Fibroblast of skin of abdomen (primary cell): ENCODE measurements around the gene MAD1L1.

Source experiments
- DNase-seq: peaks from one replicate; pipeline ENCODE4 v3.0.0-alpha.2; 2013

MAD1L1 gene

DNA sequence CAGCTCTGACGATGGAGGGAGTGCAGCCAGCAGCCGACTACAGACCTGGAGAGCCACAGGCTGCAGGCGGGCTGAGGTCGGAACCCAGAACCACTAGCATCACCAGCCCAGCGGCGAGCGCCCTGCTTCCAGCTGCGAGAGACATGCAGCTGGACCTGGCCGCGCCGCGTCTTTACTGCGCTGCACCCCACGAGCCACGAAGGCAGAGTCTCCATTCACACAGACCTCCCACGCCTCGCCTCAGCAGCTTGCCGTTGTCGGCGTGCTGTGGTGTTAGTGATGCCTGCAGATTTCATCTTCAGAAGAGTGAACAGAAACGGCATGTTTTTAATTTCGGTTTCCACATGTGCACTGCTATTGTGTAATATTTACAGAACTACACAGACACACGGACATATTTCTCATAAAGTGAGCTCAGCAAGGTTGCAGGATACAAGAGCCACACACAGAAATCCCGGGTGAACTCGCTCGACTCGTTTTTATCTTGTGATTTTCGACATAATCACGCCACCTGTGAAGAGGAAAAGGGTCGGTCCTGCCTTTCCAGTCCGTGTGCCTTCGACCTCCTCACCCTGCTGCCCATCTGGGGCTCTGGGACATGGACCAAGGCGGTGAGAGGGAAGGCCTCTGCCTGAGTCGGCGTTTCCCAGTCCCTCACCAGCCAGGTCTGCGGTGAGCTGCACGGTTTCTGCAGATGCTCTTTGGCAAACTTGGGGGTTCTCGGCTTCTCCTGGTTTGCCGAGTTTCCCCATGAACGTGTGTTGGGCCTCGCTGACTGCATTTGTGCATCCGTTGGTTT lies 310.5 kb downstream of the MAD1L1 start:
- DNase-seq = peak; percentile 80

DNA sequence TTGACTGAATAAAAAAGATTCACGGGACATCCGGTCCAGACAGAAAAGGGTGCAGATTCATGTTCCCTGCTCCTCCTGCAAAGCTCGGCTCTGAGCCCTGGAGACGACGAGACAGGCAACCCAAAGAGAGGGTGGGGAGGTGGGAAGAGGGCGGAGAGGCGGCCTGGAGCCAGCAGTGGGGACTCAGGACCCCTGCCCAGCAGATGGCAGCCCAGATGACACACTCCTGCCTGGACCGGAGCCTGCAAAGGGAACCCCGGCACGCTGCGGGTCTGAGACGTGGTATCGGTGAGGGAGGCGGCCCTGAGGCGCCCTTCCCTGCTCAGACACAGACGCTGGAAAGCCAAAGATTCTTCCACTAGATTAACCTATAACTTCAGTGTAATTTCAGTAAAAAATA lies 311.9 kb downstream of the MAD1L1 start:
- DNase-seq = no peak

DNA sequence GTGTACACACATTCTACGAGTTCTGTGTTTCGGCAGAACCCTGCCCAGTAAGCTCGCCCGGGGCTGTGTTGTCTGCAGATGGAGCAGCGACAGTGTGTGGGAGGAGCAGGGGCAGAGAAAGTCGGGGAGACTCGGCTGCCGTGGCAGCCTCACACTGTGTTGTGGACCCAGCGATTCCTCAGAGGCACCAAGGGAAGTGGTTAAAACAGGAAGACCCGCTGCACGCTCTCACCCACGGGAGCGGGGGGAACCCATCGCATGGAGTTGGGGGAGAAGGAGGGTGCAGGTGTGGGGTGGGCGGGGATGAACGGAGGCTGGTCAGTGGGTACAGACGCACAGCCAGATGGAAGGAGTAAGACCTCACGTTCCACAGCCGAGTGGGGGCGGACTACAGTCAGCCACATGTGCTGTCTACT lies 312.5 kb downstream of the MAD1L1 start:
- DNase-seq = no peak

DNA sequence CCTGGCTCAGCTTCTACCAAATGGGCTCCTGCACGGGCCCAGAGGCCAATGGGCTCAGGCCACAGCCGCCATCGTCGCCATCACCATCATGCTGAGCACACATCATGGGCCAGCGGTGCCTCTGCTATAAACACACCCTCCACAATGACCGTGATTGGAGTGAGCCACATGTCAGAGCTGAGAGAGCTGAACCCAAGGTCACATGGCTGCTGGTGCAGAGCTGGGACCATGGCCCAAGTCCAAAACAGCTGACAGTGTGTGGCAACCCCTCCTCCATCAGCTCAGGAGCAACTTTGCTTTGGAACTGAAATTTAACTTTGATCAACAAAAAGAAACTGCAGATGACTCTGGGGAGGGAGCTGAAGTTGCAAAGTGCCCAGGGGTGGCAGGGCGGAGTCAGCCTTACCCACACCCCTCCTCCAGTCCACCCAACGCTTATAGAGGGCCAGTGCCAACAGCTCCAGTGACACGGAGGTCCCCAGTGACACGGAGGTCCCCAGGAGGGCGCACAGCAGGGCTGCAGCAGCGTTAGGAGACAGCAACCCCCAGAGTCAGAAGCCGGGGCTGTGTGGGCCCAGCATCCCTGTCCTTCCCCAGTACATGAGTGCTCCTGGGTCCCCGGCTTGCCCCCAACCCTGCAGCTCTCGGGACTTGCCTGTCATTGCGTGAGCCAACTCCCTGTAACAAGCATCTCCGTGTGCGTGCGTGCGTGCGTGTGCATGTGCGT lies 313.0 kb downstream of the MAD1L1 start:
- DNase-seq = no peak

DNA sequence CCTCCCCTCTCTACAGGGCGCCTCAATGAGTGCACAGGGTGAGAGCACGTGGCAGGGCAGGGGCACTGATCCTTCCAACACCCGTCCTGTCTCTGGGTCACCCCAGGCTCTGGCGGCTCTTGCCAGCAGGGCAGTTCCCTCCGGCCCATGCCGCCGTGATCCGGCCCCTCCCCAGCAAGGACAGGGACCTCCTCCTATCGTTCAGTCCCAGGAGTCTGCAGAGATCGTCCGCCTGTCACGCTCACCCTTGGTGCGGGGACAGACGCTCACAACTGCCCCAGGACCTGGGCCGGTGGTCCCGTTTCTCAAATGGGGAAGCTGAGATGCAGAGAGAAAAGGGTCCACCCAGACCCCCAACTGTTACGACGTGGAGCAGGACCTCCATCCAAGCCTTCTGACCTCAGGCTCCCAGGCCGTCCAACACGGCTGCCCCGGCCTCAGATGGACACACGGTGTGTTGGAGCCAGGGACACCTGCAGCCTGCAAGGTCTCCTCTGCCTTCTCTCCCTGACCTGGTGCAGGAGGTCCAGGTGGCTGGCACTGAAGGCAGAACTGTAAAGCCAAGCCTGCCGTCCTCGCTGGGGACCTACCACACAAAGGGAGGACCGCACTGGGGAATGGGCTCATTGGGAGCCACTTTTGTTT lies 313.7 kb downstream of the MAD1L1 start:
- no peak for DNase-seq

DNA sequence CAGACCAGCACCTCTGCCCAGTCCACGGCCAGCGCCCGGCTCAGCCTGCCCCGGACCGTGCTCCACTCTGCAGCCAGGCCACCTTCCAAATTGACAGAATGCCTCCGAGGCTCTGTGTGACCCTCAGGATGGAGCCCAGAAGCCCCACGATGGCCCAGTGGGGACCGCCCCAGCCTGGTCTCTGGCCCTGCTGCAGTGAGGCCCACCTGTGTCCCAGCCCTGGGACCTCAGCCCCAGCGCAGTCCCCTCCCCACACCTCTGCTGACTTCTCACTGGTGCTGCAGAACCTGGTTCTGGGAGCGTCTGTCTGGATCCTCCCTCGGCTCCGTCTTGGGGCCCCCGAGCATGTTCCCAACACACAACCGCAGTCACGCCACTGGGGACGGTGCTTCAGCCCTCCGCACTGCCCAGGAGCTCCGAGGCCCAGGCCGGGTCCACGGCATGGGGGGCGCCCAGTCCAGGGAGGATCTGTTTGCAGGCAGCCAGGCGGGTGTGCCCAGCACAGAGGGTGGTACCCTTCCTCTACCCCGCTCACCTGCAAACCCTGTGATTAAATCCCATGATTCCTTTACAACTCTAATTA lies 314.6 kb downstream of the MAD1L1 start:
- DNase-seq = no peak

DNA sequence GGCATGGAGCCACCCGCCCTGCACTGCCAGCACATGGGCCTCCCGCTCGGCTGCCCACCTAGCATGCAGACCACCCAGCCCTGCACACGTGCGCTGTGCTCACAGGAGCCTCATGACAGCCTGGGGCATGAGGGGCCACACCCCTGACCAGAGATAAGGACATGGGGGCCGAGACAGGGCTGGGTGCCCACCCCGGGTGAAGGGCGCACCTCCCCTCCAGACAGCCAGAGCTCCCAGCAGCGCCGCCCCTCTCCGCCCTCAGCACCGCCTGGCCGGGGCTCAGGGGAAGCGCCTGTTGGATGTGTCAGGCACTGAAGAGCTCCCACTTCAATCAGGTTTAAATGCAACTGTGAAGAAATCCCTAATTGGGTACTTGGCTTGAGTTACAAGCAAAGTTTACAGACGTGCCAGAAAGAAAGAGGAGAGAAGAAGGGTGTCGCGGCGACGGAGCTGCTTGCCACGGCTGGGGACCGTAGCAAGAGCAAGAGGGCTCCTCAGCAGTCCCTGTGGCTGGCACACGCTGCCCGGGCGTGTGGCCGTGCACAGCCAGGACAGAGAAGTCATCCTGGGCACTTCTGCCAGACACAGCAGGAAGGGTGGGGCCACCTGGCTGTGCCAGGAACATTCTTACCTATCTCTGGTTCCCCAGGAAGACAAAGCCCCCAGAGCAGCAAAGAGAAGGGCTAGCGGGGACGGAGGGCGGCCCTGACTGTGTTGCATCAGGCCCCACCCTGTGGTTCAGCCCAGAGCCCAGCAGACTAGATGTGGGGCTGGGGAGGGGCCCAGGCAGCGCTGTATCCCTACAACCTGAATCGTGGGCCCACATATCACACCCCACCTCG lies 315.3 kb downstream of the MAD1L1 start:
- DNase-seq = peak; percentile 66

DNA sequence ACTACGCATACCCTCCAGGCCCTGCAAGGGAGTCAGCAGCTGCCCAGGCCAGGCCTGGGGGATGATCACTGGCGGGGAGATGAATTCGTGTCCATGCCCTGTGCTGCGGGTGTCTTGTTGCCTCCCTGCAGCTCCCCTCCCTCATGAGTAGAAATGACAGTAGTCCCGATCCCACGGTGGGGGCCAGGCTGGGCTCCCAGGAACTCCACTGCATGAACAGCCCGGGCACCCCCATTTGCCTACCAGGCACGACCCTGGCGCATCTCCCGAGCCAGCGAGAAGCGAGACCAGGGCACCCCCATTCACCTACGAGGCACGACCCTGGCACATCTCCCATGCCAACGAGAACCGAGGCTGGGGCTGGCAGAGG lies 316.2 kb downstream of the MAD1L1 start:
- DNase-seq = no peak

DNA sequence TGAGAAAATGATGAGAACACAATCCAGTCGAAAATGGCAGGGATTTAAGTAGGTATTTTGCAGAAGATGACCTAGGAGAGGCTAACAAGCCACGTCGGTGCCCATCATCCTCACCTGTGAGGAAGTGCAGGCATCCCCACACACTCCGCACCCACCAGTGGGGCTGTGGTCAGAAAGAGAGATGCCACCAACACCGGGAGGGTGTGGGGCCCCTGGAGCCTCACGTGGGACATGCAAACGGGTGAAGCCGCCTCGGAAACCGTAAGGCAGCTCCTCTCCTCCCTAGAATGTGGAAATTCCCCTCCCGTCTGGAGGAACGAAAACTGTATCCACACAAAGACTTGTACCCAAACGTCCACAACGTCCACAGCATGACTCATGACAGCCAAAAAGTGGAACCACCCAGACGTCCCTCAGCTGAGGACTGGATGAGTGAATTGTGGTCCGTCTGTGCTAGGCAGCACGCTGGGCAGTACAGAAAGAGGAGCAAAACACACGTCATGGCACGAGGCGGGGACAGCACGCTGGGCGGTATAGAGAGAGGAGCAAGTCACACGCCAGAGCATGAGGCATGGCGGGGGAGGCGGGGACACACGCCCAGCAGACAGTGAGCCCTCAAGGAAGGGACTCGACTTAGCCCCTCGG lies 316.7 kb downstream of the MAD1L1 start:
- no peak for DNase-seq

DNA sequence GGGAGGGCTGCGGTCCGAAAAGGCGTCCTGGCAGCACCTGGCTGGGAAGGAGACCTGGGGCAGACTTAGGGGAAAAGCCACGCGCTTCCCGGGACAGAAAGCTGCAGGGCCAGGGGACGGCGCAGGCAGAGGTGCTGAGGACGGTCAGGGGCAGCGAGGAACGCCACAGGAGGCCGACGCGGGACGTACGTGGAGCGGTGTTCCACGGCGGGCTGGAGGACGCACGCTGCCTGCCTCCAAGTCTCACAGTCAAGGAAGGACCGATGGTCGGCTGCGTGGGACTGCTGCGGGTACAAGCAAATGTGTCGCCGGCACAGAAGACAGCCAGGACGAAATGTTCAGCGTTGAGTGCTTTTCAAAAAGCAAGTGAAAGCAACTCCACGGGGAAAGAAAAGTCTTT lies 317.4 kb downstream of the MAD1L1 start:
- no peak for DNase-seq

DNA sequence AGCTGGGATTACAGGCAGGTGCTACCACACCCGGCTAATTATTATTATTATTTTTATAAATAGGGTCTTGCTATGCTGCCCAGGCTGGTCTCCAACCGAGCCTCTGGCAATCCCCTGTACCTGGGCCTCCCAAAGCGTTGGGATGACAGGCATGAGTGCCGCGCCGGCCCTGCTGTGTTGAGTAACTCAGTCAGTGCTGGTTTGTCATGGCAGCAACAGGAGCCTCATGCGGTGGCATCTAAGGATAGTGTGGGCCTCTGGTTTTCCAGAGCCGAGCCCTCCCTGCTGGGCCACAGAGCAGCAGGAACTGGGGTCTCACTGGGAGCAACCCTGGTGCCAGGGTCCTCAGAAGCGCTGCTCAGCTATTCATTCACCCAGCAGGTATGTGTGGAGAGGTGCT lies 318.0 kb downstream of the MAD1L1 start:
- no peak for DNase-seq

DNA sequence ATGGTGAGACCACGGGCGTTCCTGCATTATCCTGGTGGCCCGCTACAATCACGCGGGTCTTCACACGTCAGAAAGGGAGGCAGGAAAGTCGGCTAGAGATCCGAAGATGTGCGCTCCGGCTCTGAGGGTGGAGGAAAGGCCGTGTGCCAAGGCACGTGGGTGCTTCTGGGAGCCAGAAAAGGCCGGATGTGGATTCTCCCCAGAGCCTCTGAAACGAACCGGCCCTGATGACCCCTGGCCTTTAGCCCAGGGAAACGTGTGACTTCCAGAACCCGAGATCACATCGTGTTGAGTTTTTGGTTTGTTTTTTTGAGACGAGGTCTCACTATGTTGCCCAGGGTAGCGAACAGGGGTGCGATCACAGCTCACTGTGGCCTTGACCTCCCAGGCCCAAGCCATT lies 318.4 kb downstream of the MAD1L1 start:
- no peak for DNase-seq

DNA sequence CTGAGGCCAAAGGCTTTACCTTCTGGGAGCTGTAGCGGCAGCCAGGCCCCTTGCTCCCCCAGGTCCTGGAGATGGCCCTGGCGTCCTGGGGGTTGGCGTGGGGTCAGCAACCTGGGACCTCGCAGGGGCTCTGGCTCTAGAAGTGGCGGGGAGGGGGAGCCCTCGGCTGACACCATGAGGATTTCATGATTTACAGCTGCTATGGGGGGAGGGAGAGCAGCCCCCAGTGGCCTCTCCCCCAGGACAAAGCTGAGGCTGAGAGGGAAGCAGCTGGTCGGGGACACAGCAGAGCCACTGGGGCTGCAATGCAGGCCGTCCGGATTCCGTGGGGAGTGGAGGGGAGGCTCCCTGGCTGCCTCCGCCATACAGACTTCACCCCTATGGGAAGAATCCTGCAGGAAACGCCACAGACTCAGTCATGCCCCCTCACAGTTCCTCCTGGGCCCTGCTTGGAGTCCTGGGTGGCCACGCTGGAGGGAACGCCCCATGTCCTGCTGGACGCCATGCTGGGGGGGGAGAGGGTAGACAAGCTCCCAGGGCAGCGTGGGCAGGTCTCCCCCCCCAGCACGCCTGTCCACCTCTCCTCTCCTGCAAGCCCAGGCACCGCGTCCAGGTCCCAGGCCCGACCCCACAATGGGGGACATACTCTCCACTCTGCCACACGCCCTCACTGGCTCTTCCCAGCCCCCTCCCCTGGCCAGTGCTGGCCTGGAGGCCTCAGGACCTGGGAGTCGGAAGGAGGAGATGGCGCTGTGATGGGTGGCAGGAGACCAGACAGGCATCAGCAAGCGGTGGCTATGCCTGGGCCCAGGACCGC lies 319.1 kb downstream of the MAD1L1 start:
- no peak for DNase-seq

DNA sequence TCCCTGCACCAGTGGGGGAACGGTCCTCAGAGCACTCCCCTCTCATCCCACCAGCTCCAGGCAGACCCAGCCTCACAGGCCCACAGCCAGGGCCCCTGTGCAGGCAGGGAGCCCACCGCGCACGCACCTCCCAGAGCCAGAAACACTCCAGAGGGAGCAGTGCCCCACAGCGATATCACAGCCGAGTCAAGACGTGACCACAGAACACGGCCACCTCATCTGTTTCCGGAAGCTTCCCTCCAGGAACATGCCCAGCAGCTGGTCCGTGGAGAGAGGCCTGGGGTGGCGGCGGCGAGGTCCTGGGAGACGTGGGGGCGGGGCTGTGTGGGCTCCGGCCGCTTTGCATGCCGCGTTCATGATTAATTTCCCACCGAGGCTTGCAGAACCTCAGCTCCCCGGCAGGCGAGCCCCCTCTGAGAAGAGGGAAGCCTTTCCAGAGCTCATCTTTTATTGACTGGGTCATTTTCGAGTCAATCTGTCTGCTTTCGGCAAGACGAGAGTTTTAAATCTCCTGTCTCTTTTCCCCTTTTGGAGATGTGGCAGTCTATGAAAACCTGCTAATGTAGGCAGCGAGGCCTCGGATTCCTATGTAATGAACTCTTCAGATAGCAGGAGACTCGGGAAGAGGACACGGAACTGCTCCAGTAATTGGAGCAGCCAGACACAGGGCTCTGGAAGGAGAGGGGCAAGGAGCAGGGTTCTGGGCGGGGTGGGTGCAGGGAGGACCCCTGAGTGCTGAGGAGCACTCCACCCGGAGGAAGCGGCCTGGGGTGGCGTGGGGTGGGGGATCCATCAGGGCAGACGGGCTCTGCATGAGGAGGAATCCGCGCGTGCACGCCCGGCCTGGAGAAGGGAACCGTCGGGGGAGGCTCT lies 319.9 kb downstream of the MAD1L1 start:
- DNase-seq = peak; percentile 94

DNA sequence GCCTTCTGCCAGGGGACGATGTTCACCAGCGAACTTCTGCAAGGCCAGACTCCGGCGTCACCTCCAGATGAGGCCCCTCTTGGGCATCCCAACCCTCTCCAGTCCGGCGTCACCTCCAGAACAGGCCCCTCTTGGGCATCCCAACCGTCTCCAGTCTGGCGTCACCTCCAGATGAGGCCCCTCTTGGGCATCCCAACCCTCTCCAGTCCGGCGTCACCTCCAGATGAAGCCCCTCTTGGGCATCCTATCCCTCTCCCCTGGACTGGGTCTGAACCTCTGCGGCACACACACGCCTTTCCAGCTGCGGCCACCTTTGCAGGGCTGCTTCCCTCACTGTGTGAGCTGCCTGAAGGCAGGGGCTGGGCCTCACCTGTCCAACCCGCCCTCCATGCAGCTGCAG lies 321.2 kb downstream of the MAD1L1 start:
- DNase-seq = no peak

DNA sequence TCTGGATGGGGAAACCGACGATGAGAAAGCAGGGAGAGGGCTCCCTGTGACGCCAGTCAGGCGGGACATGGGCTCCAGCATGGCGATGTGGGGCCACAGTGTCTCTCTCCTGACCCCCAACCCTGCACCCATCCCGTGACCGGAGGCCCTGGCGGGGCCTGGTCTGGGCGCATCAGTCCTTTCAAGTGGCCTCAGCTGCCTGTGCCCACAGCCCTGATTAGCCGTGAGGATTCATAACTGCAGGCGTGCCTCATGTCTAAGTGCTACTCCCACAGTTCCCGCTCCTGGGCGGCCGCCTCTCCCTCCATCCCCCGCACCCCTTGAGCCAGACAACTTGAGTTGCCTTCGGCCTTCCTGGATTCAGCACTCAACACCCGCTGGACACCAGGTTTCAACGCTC lies 321.9 kb downstream of the MAD1L1 start:
- DNase-seq = no peak

DNA sequence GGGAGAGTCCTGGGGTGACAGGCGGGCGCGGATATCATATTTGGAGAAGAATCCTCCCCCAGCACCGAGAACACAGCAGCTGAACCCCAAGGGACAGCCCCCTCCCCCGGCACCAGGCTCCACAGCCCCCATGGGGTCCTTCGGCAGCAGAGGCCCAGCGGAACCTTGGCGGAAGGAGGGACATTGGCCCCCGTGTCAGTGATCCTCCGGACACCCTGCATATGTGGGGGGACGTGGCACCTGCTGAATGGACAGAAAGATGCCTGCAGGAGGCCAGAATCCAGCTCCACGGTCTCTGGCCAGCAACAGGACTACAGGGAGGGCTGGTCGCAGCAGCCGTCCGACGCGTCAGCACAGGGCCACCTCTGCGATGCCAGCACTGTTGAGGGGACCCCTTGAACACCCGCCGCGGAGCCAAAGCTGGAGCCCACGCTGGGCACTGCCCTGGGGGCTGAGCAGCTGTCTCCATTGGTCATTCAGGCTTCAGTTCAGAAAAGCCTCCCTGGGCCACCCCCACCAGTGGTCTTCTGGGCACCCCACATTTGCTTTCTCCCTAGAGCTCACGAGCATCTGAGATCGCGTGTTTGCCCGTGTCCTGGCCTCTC lies 322.6 kb downstream of the MAD1L1 start:
- DNase-seq = no peak

DNA sequence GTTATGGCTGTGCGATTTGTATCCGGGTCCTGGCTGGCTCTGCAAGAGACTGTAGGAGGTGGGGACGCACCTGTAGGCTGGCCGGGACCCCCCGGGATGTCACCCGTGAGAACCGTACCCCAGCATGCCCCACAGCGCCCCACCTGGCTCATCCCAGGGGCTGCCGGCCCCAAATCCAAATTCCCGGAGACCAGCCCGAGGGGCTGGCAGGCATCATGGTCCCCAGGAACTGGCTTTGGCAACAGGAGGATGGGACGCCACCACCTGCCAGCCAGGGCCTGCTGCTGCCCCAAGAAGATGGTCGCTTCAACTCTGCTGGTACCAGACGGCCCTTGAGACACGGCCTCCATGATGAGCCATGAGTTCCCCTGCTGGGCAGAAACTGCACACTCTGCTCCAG lies 323.3 kb downstream of the MAD1L1 start:
- no peak for DNase-seq

DNA sequence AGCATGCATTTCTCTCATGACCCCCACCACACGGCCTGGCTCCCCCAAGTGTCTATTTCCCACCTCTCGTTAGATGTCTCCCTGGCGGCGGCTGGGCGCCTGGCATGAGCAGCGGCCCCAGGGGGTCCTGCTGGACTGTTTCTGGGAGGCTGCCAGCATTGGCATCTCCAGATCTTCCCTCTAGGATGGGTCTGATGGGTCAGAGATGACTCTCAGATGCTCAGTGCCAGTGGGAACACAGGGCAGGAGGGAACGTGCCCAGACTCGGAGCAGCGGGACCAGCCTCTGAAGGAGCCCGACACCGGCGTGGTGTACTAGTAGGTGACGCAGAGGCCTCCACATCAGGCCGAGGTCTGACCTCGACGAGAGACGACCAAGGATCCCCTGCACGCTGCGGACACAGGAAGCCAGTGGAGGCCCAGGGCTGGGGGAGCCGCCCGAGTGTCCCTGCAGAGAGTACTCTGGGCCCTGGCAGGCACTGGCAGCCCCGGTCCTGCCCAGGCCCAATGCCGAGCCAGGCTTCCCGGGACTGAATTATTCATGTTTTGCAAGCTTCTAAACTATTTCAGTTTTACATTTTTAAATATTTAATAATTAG lies 323.8 kb downstream of the MAD1L1 start:
- DNase-seq = no peak
